Activated T-helper 1 cell treated with Interleukin-2 at 50 U/mL for 16 hours (primary cell): ENCODE data around the gene L1CAM.
A peak's percentile ranks its signal among the peaks of the same experiment; 100 is the strongest.
"Not testable (repeated sequence)": the region's sequence is repeated elsewhere in the genome, so short reads cannot be mapped to it uniquely, and the experiment has no call there.

Experiments used
- DNase-seq: peaks from one replicate; pipeline ENCODE4 v3.0.0-alpha.2; 2020; ENCODE audit warnings: low read depth

Gene L1CAM

DNA sequence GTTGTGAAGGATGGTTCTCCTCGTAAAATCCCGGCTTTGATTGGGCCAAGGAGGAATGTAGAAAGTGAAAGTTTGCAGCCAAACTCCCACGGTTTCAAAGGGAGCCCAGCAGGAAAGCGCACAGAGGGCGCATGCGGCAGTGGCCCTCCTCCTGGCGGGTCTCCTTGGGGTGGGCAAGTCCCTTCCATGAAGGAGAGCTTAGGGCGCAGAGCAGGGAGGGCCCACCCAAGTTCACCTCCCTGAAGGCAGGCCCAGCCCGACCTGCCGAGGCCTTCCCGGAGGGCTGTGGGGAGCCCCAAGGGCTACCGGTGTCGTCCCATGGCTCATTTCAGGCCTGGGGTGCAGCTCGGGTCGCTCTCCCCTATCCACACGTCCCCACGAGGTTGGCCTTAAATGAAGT lies 57.7 kb downstream of the L1CAM start:
- no peak for DNase-seq

DNA sequence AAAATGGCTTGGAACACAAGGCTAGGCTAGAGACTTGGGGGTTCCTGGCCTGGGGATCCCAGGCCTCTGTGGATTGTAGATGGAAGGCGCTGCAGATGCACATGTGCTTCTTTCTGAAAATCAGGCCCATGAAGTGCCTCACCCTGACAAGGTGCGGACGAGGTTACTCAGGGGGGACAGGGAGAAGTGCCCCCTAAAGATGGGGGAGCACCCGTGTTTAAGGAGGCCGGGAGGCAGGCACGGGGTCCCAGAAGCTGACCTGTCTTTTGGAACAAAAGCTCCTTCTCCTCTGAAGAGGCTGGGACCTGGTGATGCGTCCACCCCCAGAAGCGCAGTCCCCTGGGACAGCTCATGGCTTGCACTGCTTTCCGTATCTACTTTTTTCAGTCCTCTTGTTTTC lies 58.1 kb downstream of the L1CAM start:
- no peak for DNase-seq

GRCh38 chrX:153827016-153827415 lies 59.0 kb downstream of the L1CAM start:
- DNase-seq = no peak

- DNase-seq = no peak
Observed at GRCh38 chrX:153825042-153825441, 60.9 kb downstream of the L1CAM start.

- DNase-seq = no peak
Observed at GRCh38 chrX:153824348-153824747, 61.6 kb downstream of the L1CAM start.

- DNase-seq = no peak
Observed at GRCh38 chrX:153821066-153821465, 64.9 kb downstream of the L1CAM start.

DNA sequence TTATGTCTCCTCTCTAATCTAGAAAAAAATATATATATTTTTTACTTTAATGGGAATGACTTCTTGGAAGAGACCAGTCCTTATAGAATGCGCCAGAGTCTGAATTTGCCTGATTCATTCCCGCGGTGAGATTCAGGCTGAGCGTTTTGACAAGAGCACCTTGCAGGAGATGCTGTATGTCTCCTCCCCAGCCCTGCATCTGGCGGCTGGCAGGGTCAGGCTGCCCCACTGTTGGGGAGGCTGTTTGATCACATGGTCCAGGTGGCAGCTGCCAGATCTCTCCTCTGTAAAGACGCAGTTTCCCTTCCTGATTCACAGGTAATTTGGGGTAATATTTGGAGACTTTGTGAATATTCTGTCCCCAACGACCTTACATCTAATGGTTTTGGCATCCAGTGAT lies 65.4 kb downstream of the L1CAM start:
- DNase-seq = no peak

- no peak for DNase-seq
Observed at GRCh38 chrX:153819384-153820040, 66.5 kb downstream of the L1CAM start.

GRCh38 chrX:153818571-153819383 lies 67.2 kb downstream of the L1CAM start:
- DNase-seq = peak; percentile 47

DNA sequence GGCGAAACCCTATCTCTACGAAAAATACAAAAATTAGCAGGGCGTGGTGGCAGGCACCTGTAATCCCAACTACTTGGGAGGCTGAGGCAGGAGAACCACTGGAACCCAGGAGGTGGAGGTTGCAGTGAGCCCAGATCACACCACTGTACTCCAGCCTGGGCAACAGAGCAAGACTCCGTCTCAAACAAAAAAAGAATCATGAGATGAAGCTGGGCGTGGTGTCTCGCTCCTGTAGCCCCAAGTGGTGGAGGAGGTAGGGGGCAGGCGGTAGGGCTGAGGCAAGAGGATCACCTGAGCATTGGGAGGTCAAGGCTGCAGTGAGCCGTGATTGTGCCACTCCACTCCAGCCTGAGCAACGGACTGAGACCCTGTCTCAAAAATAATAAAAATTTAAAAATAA lies 67.9 kb downstream of the L1CAM start:
- DNase-seq = not testable (repeated sequence)

- peak; percentile 15 for DNase-seq
Observed at GRCh38 chrX:153816831-153817690, 68.9 kb downstream of the L1CAM start.

GRCh38 chrX:153814591-153815315 lies 71.2 kb downstream of the L1CAM start:
- no peak for DNase-seq

- DNase-seq = no peak
Observed at GRCh38 chrX:153813161-153813560, 72.8 kb downstream of the L1CAM start.

DNA sequence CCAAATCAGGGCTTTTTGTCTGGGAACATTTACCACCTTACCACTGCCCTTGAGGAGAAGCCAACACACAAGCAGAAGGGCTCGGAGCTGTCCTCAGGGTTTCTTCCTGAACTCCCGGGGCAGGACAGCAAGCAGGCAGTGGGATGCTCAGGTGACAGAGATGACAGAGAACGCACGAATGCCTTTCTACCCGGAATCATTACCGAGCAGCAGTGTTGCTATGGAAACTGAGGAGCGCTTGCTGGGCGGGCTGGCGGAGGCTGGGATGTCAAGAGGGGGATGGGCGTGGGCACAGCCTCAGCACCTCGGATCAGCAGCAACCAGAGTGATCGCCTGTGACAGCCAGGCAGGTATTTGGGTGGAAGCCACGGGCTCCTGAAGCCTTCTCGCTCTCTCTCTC lies 73.8 kb downstream of the L1CAM start:
- DNase-seq = no peak
